Neural progenitor cell (in vitro differentiated cells): ENCODE measurements around the gene MAML3. TPM values are rescaled to one million over a fixed set of nuclear protein-coding genes. Genes with fewer than 3 reads are reported as not detected.

Source experiments
- DNase-seq: peaks from one replicate; pipeline ENCODE4 v3.0.0-alpha.2; 2016; ENCODE audit warnings: low spot score
- H2AFZ ChIP-seq: fragments of 200-600 bp; sonication (generic); replicated peaks from 2 replicates; pipeline ENCODE4 v1.6.1; 2016; ENCODE audit warnings: antibody characterized with exemption
- H3F3A ChIP-seq: fragments of 200-600 bp; sonication (generic); 2 replicates; pipeline ENCODE4 v1.6.1; 2016; ENCODE audit warnings: antibody characterized with exemption, low read depth
- H3K27ac ChIP-seq: fragments of 200-600 bp; sonication (generic); 2 replicates; pipeline ENCODE4 v1.5.1; 2016; ENCODE audit warnings: mild to moderate bottlenecking
- H3K27me3 ChIP-seq: fragments of 200-600 bp; sonication (generic); 2 replicates; pipeline ENCODE4 v1.6.1; 2016; ENCODE audit warnings: mild to moderate bottlenecking, moderate library complexity
- H3K36me3 ChIP-seq: fragments of 200-600 bp; sonication (generic); 2 replicates; pipeline ENCODE4 v1.5.1; 2016
- H3K4me1 ChIP-seq: fragments of 200-600 bp; sonication (generic); 2 replicates; pipeline ENCODE4 v1.6.1; 2016; ENCODE audit warnings: mixed run types
- H3K4me2 ChIP-seq: fragments of 200-600 bp; sonication (generic); 2 replicates; pipeline ENCODE4 v1.6.1; 2016
- H3K4me3 ChIP-seq: fragments of 200-600 bp; sonication (generic); 2 replicates; pipeline ENCODE4 v1.5.1; 2016
- H3K79me2 ChIP-seq: fragments of 200-600 bp; sonication (generic); 2 replicates; pipeline ENCODE4 v1.6.1; 2016; ENCODE audit warnings: low read depth
- H3K9ac ChIP-seq: fragments of 200-600 bp; sonication (generic); 2 replicates; pipeline ENCODE4 v1.6.1; 2016
- H3K9me3 ChIP-seq: fragments of 200-600 bp; sonication (generic); 2 replicates; pipeline ENCODE4 v1.5.1; 2016; ENCODE audit warnings: low read depth
- H4K20me1 ChIP-seq: fragments of 200-600 bp; sonication (generic); 2 replicates; pipeline ENCODE4 v1.6.1; 2016; ENCODE audit warnings: low read depth
- H3K27ac Mint-ChIP-seq: 3 replicates; pipeline ENCODE4 v1.8.0; 2021; ENCODE audit warnings: mixed read lengths
- H3K27me3 Mint-ChIP-seq: 2 replicates; pipeline ENCODE4 v1.8.0; 2022; ENCODE audit warnings: low read depth, mild to moderate bottlenecking, inconsistent platforms, moderate library complexity, mixed read lengths; ENCODE audit not compliant: insufficient read depth
- H3K36me3 Mint-ChIP-seq: 3 replicates; pipeline ENCODE4 v1.8.0; 2021; ENCODE audit warnings: mixed read lengths
- H3K4me1 Mint-ChIP-seq: 3 replicates; pipeline ENCODE4 v1.8.0; 2021; ENCODE audit warnings: mixed read lengths
- H3K4me3 Mint-ChIP-seq: 3 replicates; pipeline ENCODE4 v1.8.0; 2021; ENCODE audit warnings: mild to moderate bottlenecking, moderate library complexity, mixed read lengths
- H3K9me3 Mint-ChIP-seq: 3 replicates; pipeline ENCODE4 v1.8.0; 2020; ENCODE audit warnings: mixed read lengths
- CTCF ChIP-seq: fragments of 200-600 bp; sonication (generic); IDR thresholded peaks from 2 replicates; pipeline ENCODE4 v1.5.1; 2017; ENCODE audit warnings: antibody characterized with exemption, mild to moderate bottlenecking
- EZH2 ChIP-seq: fragments of 200-600 bp; sonication (generic); IDR thresholded peaks from 2 replicates; pipeline ENCODE4 v1.6.1; 2017; ENCODE audit warnings: antibody characterized with exemption, mild to moderate bottlenecking, moderate library complexity
- EZH2phosphoT487 ChIP-seq: fragments of 200-600 bp; sonication (generic); IDR thresholded peaks from 2 replicates; pipeline ENCODE4 v1.6.1; 2017; ENCODE audit warnings: antibody characterized with exemption
- total RNA-seq: library from RNA; depleted of rRNA; stranded (reverse); fragments of >200 nt; gene quantifications from 2 replicates; pipeline ENCODE4 v1.2.3, GENCODE V29; 2015; ENCODE audit warnings: low replicate concordance

MAML3 gene
- total RNA-seq, 1 donor from 2014 or later = 14.4 TPM

- H3K4me1 Mint-ChIP-seq = peaks cover 40% of the 10 kb centered on the region
Observed at GRCh38 chr4:140110542-140111215, 43.3 kb downstream of the MAML3 start.

DNA sequence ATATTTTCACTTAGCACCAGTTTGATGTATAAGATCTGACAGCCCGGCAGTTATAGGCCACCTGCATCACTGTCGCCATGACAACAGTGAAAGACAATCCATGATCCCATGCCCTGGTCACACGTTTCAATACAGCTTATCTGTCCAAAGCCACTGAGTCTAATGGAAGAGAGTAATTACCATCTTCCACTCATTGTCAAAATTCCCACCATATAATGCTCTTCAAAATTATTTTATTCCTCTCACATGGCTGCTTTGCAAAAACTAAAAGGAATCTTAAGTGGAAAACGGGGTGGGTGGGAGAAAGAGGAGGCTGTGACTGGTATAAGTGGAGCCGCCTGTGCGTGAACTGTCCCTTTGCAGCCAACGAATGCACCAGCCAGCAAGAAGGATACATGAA, 44.2 kb downstream of the MAML3 start:
- TF ChIP-seq CTCF = no peak
- no peak for TF ChIP-seq EZH2phosphoT487
- TF ChIP-seq EZH2 = no peak
- peaks cover 48% of the 10 kb centered on the region for H3K4me1 Mint-ChIP-seq
- Histone ChIP-seq H3F3A (no peaks in the 10 kb centered on the region), H3K4me3 (no peak overlapping the region), H3K79me2 (no peaks in the 10 kb centered on the region), H4K20me1 (peaks cover 42% of the 10 kb centered on the region), H3K4me2 (no peak overlapping the region), H3K9ac (no peak overlapping the region), H3K27ac (no peak overlapping the region), H3K36me3 (no peaks in the 10 kb centered on the region), H3K9me3 (no peaks in the 10 kb centered on the region), H3K4me1 (peaks cover 11% of the 10 kb centered on the region), H2AFZ (no peak overlapping the region), H3K27me3 (no peaks in the 10 kb centered on the region)
- peak overlapping the region; percentile 57 for H3K27ac Mint-ChIP-seq
- peak; percentile 69 for DNase-seq
- peaks cover 2% of the 10 kb centered on the region for H3K36me3 Mint-ChIP-seq
- peaks cover 4% of the 10 kb centered on the region for H3K27me3 Mint-ChIP-seq
- peak overlapping the region; percentile 7 for H3K4me3 Mint-ChIP-seq
- H3K9me3 Mint-ChIP-seq = no peaks in the 10 kb centered on the region

More at GRCh38 chr4:140110542-140111215, 43.3 kb downstream of the MAML3 start:
- peaks cover 2% of the 10 kb centered on the region for H3K36me3 Mint-ChIP-seq
- Histone ChIP-seq H3K4me3 (no peak overlapping the region), H3K4me2 (no peak overlapping the region), H3F3A (no peaks in the 10 kb centered on the region), H2AFZ (no peak overlapping the region), H3K4me1 (peaks cover 11% of the 10 kb centered on the region), H3K79me2 (no peaks in the 10 kb centered on the region), H3K9ac (no peak overlapping the region), H4K20me1 (peaks cover 42% of the 10 kb centered on the region), H3K36me3 (no peaks in the 10 kb centered on the region), H3K9me3 (no peaks in the 10 kb centered on the region), H3K27me3 (no peaks in the 10 kb centered on the region), H3K27ac (no peak overlapping the region)
- peaks cover 4% of the 10 kb centered on the region for H3K27me3 Mint-ChIP-seq
- no peak overlapping the region for H3K4me3 Mint-ChIP-seq
- TF ChIP-seq CTCF (no peak), EZH2phosphoT487 (no peak), EZH2 (no peak)
- H3K9me3 Mint-ChIP-seq = no peaks in the 10 kb centered on the region
- H3K27ac Mint-ChIP-seq = peak overlapping the region; percentile 57
- no peak for DNase-seq

GRCh38 chr4:140109292-140109691, 44.7 kb downstream of the MAML3 start:
- Mint-ChIP-seq H3K27ac (peak overlapping the region; percentile 57), H3K36me3 (peaks cover 2% of the 10 kb centered on the region), H3K9me3 (no peaks in the 10 kb centered on the region), H3K27me3 (peaks cover 4% of the 10 kb centered on the region), H3K4me1 (peaks cover 48% of the 10 kb centered on the region), H3K4me3 (peak overlapping the region; percentile 7)
- Histone ChIP-seq H3K27me3 (no peaks in the 10 kb centered on the region), H2AFZ (no peak overlapping the region), H3K4me3 (no peak overlapping the region), H3F3A (no peaks in the 10 kb centered on the region), H3K79me2 (no peaks in the 10 kb centered on the region), H3K9me3 (no peaks in the 10 kb centered on the region), H3K9ac (no peak overlapping the region), H3K36me3 (no peaks in the 10 kb centered on the region), H3K4me1 (peaks cover 11% of the 10 kb centered on the region), H3K4me2 (no peak overlapping the region), H4K20me1 (peaks cover 42% of the 10 kb centered on the region), H3K27ac (no peak overlapping the region)
- DNase-seq = no peak
- no peak for TF ChIP-seq EZH2phosphoT487
- TF ChIP-seq EZH2 = no peak

DNA sequence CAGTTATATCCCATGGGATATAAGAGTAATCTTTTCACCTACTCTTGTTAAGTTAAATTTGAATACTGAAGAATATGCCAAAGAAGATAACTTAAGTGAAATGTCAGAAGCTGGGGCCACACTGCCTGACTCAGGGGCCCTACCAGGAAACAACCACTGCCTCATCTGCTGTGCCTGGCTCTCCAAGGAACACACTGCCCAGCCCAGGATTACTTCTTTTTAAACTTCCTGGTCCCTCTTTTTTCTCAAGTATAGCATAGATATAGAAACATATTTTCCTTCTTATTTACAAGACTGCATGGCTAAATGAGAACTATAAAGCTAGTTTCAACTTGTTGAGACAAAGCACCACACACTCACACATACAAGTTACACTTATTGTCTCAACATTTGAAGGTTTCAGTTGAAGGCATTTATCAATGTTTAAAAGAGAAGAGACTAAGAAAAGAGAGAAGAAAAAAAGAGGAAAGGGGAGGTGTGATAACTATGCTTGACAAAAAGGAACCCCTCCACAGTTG, 45.2 kb downstream of the MAML3 start:
- H3K27me3 Mint-ChIP-seq = peaks cover 4% of the 10 kb centered on the region
- no peak overlapping the region for H3K9ac ChIP-seq

More for the DNA sequence above, 45.2 kb downstream of the MAML3 start:
- H4K20me1 ChIP-seq = peaks cover 42% of the 10 kb centered on the region
- no peaks in the 10 kb centered on the region for H3K9me3 ChIP-seq
- TF ChIP-seq EZH2phosphoT487 (no peak), EZH2 (no peak), CTCF (no peak)
- no peak for DNase-seq
- no peaks in the 10 kb centered on the region for H3K27me3 ChIP-seq
- peaks cover 11% of the 10 kb centered on the region for H3K4me1 ChIP-seq
- H3K9me3 Mint-ChIP-seq = no peaks in the 10 kb centered on the region
- no peaks in the 10 kb centered on the region for H3F3A ChIP-seq
- no peak overlapping the region for H3K4me2 ChIP-seq
- peaks cover 2% of the 10 kb centered on the region for H3K36me3 Mint-ChIP-seq
- H3K79me2 ChIP-seq = no peaks in the 10 kb centered on the region
- H3K27ac ChIP-seq = no peak overlapping the region
- H3K4me3 Mint-ChIP-seq = no peak overlapping the region
- no peak overlapping the region for H2AFZ ChIP-seq
- H3K27ac Mint-ChIP-seq = no peak overlapping the region
- peaks cover 48% of the 10 kb centered on the region for H3K4me1 Mint-ChIP-seq
- H3K4me3 ChIP-seq = no peak overlapping the region
- H3K36me3 ChIP-seq = no peaks in the 10 kb centered on the region
